Subcutaneous adipose tissue (tissue), 4 donors: Measurements from ENCODE around the gene SND1. TPM values are rescaled to one million over a fixed set of nuclear protein-coding genes. Genes with fewer than 3 reads are reported as not detected.

Experiments used
- total RNA-seq, 4 donors: library from RNA; depleted of rRNA; stranded (reverse); fragments of >200 nt; gene quantifications; one replicate each; pipeline ENCODE4 v1.1.0, GENCODE V29; 2016
- TF ChIP-seq, protein P1 (sequence below): fragments of 450-650 bp; IDR thresholded peaks from one replicate; pipeline ENCODE4 v1.5.1; 2016; ENCODE audit warnings: low read depth, mild to moderate bottlenecking, control low read depth, antibody characterized with exemption, moderate library complexity

Gene SND1
- total RNA-seq, 4 donors from 2014 or later, result 73.9 to 98.3 (median 88.9) TPM

DNA sequence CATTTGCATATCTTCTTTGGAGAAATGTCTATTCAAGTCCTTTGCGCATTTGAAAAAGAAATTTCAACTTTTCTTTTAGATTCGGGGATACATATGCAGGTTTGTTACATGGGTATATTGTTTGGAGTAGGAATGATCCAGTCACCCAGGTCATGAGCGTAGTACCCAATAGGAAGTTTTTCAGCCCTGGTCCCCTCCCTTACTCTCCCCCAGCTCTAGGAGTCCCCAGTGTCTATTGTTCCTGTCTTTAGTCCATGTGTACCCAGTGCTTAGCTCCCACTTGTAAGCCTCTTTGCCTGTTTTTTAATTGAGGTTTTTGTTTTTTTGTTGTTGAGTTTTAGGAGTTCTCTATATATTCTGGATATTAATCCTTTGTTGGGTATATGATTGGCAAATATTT is 63.3 kb downstream of the SND1 start:
- TF ChIP-seq, protein P1, sequence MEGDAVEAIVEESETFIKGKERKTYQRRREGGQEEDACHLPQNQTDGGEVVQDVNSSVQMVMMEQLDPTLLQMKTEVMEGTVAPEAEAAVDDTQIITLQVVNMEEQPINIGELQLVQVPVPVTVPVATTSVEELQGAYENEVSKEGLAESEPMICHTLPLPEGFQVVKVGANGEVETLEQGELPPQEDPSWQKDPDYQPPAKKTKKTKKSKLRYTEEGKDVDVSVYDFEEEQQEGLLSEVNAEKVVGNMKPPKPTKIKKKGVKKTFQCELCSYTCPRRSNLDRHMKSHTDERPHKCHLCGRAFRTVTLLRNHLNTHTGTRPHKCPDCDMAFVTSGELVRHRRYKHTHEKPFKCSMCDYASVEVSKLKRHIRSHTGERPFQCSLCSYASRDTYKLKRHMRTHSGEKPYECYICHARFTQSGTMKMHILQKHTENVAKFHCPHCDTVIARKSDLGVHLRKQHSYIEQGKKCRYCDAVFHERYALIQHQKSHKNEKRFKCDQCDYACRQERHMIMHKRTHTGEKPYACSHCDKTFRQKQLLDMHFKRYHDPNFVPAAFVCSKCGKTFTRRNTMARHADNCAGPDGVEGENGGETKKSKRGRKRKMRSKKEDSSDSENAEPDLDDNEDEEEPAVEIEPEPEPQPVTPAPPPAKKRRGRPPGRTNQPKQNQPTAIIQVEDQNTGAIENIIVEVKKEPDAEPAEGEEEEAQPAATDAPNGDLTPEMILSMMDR, result no peak

DNA sequence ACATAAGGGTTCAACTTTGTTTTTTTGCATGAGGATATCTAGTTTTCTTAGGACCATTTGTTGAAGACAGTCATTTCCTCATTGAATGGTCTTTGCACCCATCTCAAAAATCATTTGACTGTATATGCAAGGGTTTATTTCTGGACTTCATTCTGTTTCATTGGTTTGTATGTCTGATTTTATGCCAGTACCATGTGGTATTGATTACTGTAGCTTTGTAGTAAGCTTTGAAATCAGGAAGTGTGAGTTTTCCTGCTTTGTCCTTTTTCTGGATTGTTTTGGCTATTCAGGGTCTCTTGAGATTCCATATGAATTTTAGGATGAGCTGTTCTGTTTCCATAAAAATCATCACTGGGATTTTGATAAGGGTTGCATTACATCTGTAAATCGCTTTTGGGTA is 63.9 kb downstream of the SND1 start:
- TF ChIP-seq, protein P1, result no peak

DNA sequence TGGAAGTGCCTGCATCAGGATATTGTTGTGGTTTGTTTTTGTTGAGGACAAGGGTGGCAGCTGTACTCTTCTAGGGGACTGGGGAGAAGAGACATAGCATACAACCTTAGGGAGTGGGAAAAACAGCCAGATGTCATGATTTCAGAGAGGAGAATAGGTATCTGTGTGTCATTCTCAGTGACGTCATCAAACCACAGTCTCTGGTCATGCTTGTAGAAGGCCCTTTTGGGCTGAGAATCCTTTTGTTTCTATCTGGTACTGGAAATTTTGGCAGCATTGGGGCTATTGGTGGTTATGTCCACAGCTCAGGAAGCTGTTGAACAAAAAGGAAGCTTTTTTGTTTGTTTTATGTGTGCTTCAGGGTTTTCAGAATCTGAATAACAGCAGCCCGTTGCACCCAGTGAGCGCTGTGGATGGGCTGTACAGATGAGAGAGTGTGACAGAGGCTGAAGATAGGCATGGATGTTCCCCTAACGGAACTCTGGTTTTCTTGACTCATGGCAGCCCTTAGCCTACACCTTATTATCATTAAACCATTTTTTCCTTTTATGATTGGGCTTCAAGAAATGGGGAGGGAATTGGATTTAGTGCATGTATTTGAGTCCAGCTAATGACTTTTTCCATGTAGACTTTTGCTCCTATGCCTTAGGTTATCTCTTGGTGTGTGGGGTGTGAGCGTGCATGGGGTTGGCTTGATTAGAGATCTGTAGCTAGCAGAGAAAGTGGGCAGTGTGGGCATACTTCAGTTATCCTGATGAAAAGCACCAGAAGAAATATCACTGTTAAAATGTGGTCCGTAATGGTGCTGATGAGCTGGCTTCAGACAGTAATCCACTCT is 65.7 kb downstream of the SND1 start:
- TF ChIP-seq, protein P1, result no peak

DNA sequence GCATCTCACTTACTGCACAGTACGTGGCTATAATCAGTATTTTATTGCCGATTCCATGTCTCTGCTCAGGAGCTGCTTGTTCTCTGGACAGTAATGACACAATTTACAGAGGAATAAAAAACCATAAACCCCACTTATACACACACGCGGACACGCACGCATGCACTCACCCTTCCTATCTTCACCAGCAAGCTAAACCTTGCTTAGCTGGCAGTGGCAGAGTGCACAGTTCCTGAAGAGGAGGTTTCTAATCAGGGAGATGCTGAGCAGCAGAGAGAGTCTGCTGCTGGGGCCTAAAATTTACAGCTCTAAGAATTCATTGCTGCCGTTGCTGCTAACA is 66.3 kb downstream of the SND1 start:
- TF ChIP-seq, protein P1, result no peak

DNA sequence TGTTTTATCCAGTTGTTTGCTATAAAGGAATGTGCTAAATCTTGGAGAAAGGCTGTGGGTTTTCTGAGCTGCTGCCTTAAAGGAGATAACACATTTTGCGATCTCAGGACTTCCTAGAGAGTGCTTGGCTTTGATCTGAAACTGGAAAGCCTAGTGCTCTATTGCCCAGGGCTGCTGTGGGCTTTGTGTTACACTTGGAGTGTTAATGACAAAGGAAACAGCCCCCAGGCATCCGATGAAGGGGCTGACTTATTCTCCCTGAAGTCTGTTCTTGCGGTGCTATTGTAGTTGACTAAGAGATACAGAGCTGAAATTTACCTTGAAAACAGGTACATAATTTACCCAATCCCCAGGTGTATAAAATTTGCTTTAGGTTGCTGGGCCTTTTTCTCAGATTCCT is 74.5 kb downstream of the SND1 start:
- TF ChIP-seq, protein P1, result no peak

DNA sequence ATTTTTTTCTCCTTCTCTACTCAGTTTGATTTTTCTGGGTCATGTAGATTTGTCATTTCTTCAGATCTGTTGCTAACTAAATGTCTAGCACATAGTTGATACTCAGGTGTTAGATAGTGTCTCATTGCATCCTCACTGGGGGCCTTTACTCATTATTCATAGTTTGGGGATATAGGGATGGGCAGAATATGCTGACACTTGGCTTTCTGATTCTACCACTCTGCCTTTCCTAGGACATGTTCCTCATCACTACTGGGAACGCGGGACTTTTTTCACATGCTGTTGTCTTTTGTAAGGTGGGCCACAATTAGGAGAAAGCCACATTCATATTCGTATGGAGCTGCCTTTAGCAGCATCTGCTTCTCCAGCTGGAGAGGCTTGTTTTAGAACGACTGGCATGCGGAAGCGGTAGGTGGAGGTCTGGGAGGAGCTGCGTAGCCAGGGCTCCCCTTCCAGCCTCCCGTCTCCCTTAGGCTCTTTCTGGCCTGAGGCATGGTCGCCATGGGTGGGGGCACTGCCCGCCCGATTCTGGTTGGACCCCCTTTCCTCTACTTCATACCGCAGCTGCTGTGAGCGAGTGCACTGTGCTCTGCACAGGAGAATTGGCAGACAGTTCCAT is 78.8 kb downstream of the SND1 start:
- TF ChIP-seq, protein P1, result no peak

DNA sequence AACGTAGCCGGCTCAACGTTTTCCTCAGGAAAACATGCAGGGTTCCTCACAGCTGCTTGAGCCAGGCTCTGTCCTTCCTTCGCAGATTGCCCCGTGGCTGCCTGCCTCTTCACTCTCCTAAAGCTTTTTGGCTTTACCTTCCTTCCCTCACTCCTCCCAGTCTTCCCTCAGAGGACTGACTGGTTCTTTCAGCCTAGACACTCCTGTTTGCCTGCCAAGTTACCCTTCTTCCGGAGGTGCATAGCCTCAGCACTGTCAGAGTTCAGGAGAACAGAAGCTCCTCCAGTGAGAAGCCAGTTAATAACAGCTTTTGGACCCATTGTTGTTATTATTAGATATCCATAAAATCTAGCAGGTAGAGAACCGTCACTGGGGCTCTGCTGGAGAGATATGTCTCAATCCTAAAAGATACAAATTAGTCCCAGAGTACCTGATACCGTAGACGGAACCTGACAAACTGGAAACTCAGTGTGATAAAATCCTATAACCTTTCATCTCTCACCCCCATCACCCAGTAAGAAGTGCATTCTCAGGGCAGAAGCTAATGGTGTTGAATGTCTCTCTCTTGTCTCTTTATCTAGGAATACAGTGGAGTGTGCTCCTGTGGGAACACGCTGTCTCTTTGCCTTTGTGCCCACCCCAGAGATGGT is 79.6 kb downstream of the SND1 start:
- TF ChIP-seq, protein P1, result no peak
